ENCODE measurements around the gene TRIP10.
"Not testable (repeated sequence)": the region's sequence is repeated elsewhere in the genome, so short reads cannot be mapped to it uniquely, and the experiment has no call there.

The TRIP10 gene

GRCh38 chr19:6796278-6796677 lies 56.8 kb downstream of the TRIP10 start:
- Histone ChIP-seq H3K9ac (ENCODE audit: low read length) (no peak overlapping the region), H4K20me1 (ENCODE audit: insufficient read depth, low read length) (no peaks in the 10 kb centered on the region), H3K4me1 (ENCODE audit: low read length) (peaks cover 19% of the 10 kb centered on the region), H3K79me2 (ENCODE audit: low read length) (peaks cover 89% of the 10 kb centered on the region), H3K9me2 (replicated peaks; ENCODE audit: insufficient read depth, low read length) (no peaks in the 10 kb centered on the region), H3K9me3 (replicated peaks; ENCODE audit: insufficient read depth, low read length) (no peaks in the 10 kb centered on the region), H3F3A (ENCODE audit: insufficient read depth, low read length) (peaks cover 19% of the 10 kb centered on the region), H3K36me3 (replicated peaks; ENCODE audit: insufficient read depth, low read length) (peaks cover 11% of the 10 kb centered on the region), H3K4me2 (ENCODE audit: low read depth, low read length) (no peak overlapping the region), H3K27me3 (replicated peaks; ENCODE audit: insufficient read depth, low read length) (no peaks in the 10 kb centered on the region), H3K27ac (ENCODE audit: low read length) (no peak overlapping the region), H3K4me3 (ENCODE audit: low read length) (no peak overlapping the region), H2AFZ (ENCODE audit: low read length) (no peak overlapping the region)
- TF ChIP-seq CTCF (IDR thresholded peaks at IDR 0.05; ENCODE audit: low read length) (no peak), EZH2phosphoT487 (IDR thresholded peaks at IDR 0.05; ENCODE audit: low read length) (no peak), EZH2 (optimal IDR thresholded peaks at IDR 0.05; ENCODE audit: low read depth, low read length) (no peak)
- no peak for DNase-seq

- no peak for DNase-seq
- no peaks in the 10 kb centered on the region for H4K20me1 ChIP-seq (ENCODE audit: insufficient read depth, low read length)
- H3F3A ChIP-seq (ENCODE audit: insufficient read depth, low read length): peaks cover 30% of the 10 kb centered on the region
- H3K4me2 ChIP-seq (ENCODE audit: low read depth, low read length): no peak overlapping the region
- H3K27me3 ChIP-seq (replicated peaks; ENCODE audit: insufficient read depth, low read length): no peaks in the 10 kb centered on the region
- no peaks in the 10 kb centered on the region for H3K9me2 ChIP-seq (replicated peaks; ENCODE audit: insufficient read depth, low read length)
- H3K4me3 ChIP-seq (ENCODE audit: low read length): no peak overlapping the region
- no peak overlapping the region for H3K9ac ChIP-seq (ENCODE audit: low read length)
- no peaks in the 10 kb centered on the region for H3K9me3 ChIP-seq (replicated peaks; ENCODE audit: insufficient read depth, low read length)
- H3K79me2 ChIP-seq (ENCODE audit: low read length): peaks cover 77% of the 10 kb centered on the region
- no peak overlapping the region for H3K27ac ChIP-seq (ENCODE audit: low read length)
- no peak for TF ChIP-seq EZH2 (optimal IDR thresholded peaks at IDR 0.05; ENCODE audit: low read depth, low read length)
- TF ChIP-seq CTCF (IDR thresholded peaks at IDR 0.05; ENCODE audit: low read length): no peak
- H2AFZ ChIP-seq (ENCODE audit: low read length): no peak overlapping the region
- peaks cover 21% of the 10 kb centered on the region for H3K4me1 ChIP-seq (ENCODE audit: low read length)
- H3K36me3 ChIP-seq (replicated peaks; ENCODE audit: insufficient read depth, low read length): peaks cover 11% of the 10 kb centered on the region
Observed at GRCh38 chr19:6797646-6798045, 58.2 kb downstream of the TRIP10 start.

GRCh38 chr19:6800160-6800790 lies 60.8 kb downstream of the TRIP10 start:
- Histone ChIP-seq H3K4me3 (ENCODE audit: low read length) (peak overlapping the region; percentile 72), H3K4me2 (ENCODE audit: low read depth, low read length) (peak overlapping the region; percentile 79), H3K79me2 (ENCODE audit: low read length) (peaks cover 78% of the 10 kb centered on the region), H3K9ac (ENCODE audit: low read length) (peak overlapping the region; percentile 57), H3K4me1 (ENCODE audit: low read length) (peaks cover 34% of the 10 kb centered on the region), H3F3A (ENCODE audit: insufficient read depth, low read length) (peaks cover 42% of the 10 kb centered on the region), H3K27ac (ENCODE audit: low read length) (peak overlapping the region; percentile 86)
- H3K9me2 ChIP-seq (replicated peaks; ENCODE audit: insufficient read depth, low read length); H3K9me3 ChIP-seq (replicated peaks; ENCODE audit: insufficient read depth, low read length); H3K36me3 ChIP-seq (replicated peaks; ENCODE audit: insufficient read depth, low read length); H3K27me3 ChIP-seq (replicated peaks; ENCODE audit: insufficient read depth, low read length); H4K20me1 ChIP-seq (ENCODE audit: insufficient read depth, low read length); H2AFZ ChIP-seq (ENCODE audit: low read length): not testable (repeated sequence)
- peak; percentile 59 for DNase-seq

GRCh38 chr19:6800991-6801484 lies 61.6 kb downstream of the TRIP10 start:
- H3K27ac ChIP-seq (ENCODE audit: low read length): peak overlapping the region; percentile 86

More at GRCh38 chr19:6800991-6801484, 61.6 kb downstream of the TRIP10 start:
- H4K20me1 ChIP-seq (ENCODE audit: insufficient read depth, low read length): no peaks in the 10 kb centered on the region
- H3K4me3 ChIP-seq (ENCODE audit: low read length): peak overlapping the region; percentile 72
- TF ChIP-seq EZH2phosphoT487 (IDR thresholded peaks at IDR 0.05; ENCODE audit: low read length) (no peak), CTCF (IDR thresholded peaks at IDR 0.05; ENCODE audit: low read length) (no peak)
- peak; percentile 53 for DNase-seq
- H3K36me3 ChIP-seq (replicated peaks; ENCODE audit: insufficient read depth, low read length): no peaks in the 10 kb centered on the region
- peak overlapping the region; percentile 79 for H3K4me2 ChIP-seq (ENCODE audit: low read depth, low read length)
- H3K9ac ChIP-seq (ENCODE audit: low read length): peak overlapping the region; percentile 57
- no peaks in the 10 kb centered on the region for H3K9me2 ChIP-seq (replicated peaks; ENCODE audit: insufficient read depth, low read length)
- no peak overlapping the region; the same call in 1 of the 2 replicates for H2AFZ ChIP-seq (ENCODE audit: low read length)
- H3K27me3 ChIP-seq (replicated peaks; ENCODE audit: insufficient read depth, low read length): no peaks in the 10 kb centered on the region
- H3K4me1 ChIP-seq (ENCODE audit: low read length): peaks cover 34% of the 10 kb centered on the region
- H3K79me2 ChIP-seq (ENCODE audit: low read length): peaks cover 77% of the 10 kb centered on the region
- no peaks in the 10 kb centered on the region for H3K9me3 ChIP-seq (replicated peaks; ENCODE audit: insufficient read depth, low read length)
- H3F3A ChIP-seq (ENCODE audit: insufficient read depth, low read length): peaks cover 42% of the 10 kb centered on the region

Measured in MM.1S (cell line).